HepG2 (cell line): ENCODE data around the gene PARD3. TPM values are rescaled to one million over a fixed set of nuclear protein-coding genes. Genes with fewer than 3 reads are reported as not detected.

ENCODE experiments used
- ATAC-seq: fragments of 200-7000 bp; cut with Tn5 transposase; 3 replicates; pipeline ENCODE4 v1.9.1; 2020; ENCODE audit warnings: mild to moderate bottlenecking, moderate library complexity
- BruUV-seq: library from RNA; stranded (reverse); fragments of 400-500 nt; replicated peaks from 2 replicates; lab custom pipeline; 2021; lab: Mats Ljungman, UMichigan
- CTCF ChIA-PET: fragments of 300-600 bp; formaldehyde crosslinking; extraction: SDS; loops from one replicate; lab custom pipeline; 2021; ENCODE audit warnings: low total read pairs, inconsistent platforms, low intra/inter-chr PET ratio; lab: Yijun Ruan, JAX
- POLR2A ChIA-PET: fragments of 350-600 bp; sonication (Branson Sonifier 250); formaldehyde crosslinking; loops from one replicate; lab custom pipeline; 2020; ENCODE audit warnings: antibody characterized with exemption, inconsistent platforms; lab: Yijun Ruan, JAX
- DNase-seq: peaks from one replicate; pipeline ENCODE4 v3.0.0-alpha.2; 2015; ENCODE audit warnings: low spot score
- FAIRE-seq: peaks from 3 replicates; lab custom pipeline; 2011; peaks lifted over from hg19 to GRCh38; lab: Jason Lieb, UNC
- H2AFZ ChIP-seq: one replicate; pipeline ENCODE4 v1.6.1; 2011; ENCODE audit warnings: low read length, inconsistent platforms
- H3K27ac ChIP-seq: fragments of 300-600 bp; 3 replicates; pipeline ENCODE4 v1.8.0; 2011; ENCODE audit warnings: mixed run types, mild to moderate bottlenecking, mixed read lengths, low read length, inconsistent platforms; ENCODE audit not compliant: insufficient read depth; ENCODE audit errors: extremely low read length
- H3K27me3 ChIP-seq, 2 experiments: fragments of 200-600 bp in 1 of 2; 2 replicates in 1 of 2; 3 replicates in 1 of 2; pipeline versions ENCODE4 v1.6.0 to v1.8.0; 2011; ENCODE audit warnings: low read length in 2 of 2, mild to moderate bottlenecking in 2 of 2, moderate library complexity in 2 of 2, inconsistent platforms in 1 of 2; ENCODE audit not compliant: insufficient read depth in 2 of 2, control insufficient read depth in 1 of 2
- H3K36me3 ChIP-seq, 2 experiments: fragments of 200-600 bp in 1 of 2; replicated peaks in 1 of 2; 2 replicates in 1 of 2; 3 replicates in 1 of 2; pipeline versions ENCODE4 v1.5.1 to v1.8.0; 2011; ENCODE audit warnings: low read length in 2 of 2, inconsistent platforms in 1 of 2; ENCODE audit not compliant: insufficient read depth in 2 of 2, control insufficient read depth in 1 of 2
- H3K4me1 ChIP-seq: 2 replicates; pipeline ENCODE4 v1.5.1; 2012; ENCODE audit warnings: low read length, inconsistent platforms; ENCODE audit not compliant: insufficient read depth
- H3K4me2 ChIP-seq: 2 replicates; pipeline ENCODE4 v1.6.0; 2011; ENCODE audit warnings: low read depth, low read length, inconsistent platforms
- H3K4me3 ChIP-seq, 3 experiments: fragments of 200-600 bp in 1 of 3; sonication (generic), shearing (Covaris generic) in 1 of 3; replicated peaks in 1 of 3; 2 replicates each; pipeline ENCODE4 v1.5.1; 2011 to 2016; ENCODE audit warnings: low read length in 3 of 3, inconsistent platforms in 2 of 3, low read depth in 2 of 3, mild to moderate bottlenecking in 2 of 3, control low read depth in 1 of 3, mixed read lengths in 1 of 3; ENCODE audit not compliant: insufficient read depth in 1 of 3
- H3K79me2 ChIP-seq: one replicate; pipeline ENCODE4 v1.6.1; 2011; ENCODE audit warnings: low read length, inconsistent platforms; ENCODE audit not compliant: insufficient read depth
- H3K9ac ChIP-seq: 2 replicates; pipeline ENCODE4 v1.6.0; 2011; ENCODE audit warnings: mild to moderate bottlenecking, low read depth, low read length, inconsistent platforms; ENCODE audit not compliant: insufficient read depth
- H3K9me3 ChIP-seq: 2 replicates; pipeline ENCODE4 v1.5.1; 2012; ENCODE audit warnings: mild to moderate bottlenecking, low read length
- H4K20me1 ChIP-seq: 2 replicates; pipeline ENCODE4 v1.6.0; 2011; ENCODE audit warnings: inconsistent platforms, mild to moderate bottlenecking, low read length, moderate library complexity; ENCODE audit not compliant: insufficient read depth
- CC2D1A ChIP-seq: sonication (generic); formaldehyde crosslinking; IDR thresholded peaks from 2 replicates; pipeline ENCODE4 v1.8.1; 2023; ENCODE audit warnings: mild to moderate bottlenecking, missing genetic modification reagents
- FOXK2 ChIP-seq: fragments of 450-650 bp; IDR thresholded peaks from 2 replicates; pipeline ENCODE4 v1.6.1; 2016
- FOXM1 ChIP-seq: sonication (generic); formaldehyde crosslinking; IDR thresholded peaks from 2 replicates; pipeline ENCODE4 v1.5.0; 2020; ENCODE audit warnings: missing genetic modification reagents
- GATAD1 ChIP-seq: IDR thresholded peaks from 2 replicates; pipeline ENCODE4 v1.6.1; 2016; ENCODE audit warnings: missing genetic modification reagents, missing compliant biosample characterization
- HNF4A ChIP-seq: sonication (generic); formaldehyde crosslinking; IDR thresholded peaks from 2 replicates; pipeline ENCODE4 v1.4.0; 2020; ENCODE audit warnings: missing genetic modification reagents
- JUND ChIP-seq: sonication (generic); formaldehyde crosslinking; IDR thresholded peaks from 2 replicates; pipeline ENCODE4 v1.8.0; 2022; ENCODE audit warnings: mild to moderate bottlenecking, missing genetic modification reagents
- MTA3 ChIP-seq: sonication (generic); formaldehyde crosslinking; IDR thresholded peaks from 2 replicates; pipeline ENCODE4 v1.4.0; 2020; ENCODE audit warnings: missing genetic modification reagents
- PHB2 ChIP-seq: fragments of 450-650 bp; IDR thresholded peaks from 2 replicates; pipeline ENCODE4 v1.6.1; 2018; ENCODE audit not compliant: partially characterized antibody
- PRPF4 ChIP-seq: fragments of 200-400 bp; formaldehyde crosslinking; IDR thresholded peaks from 2 replicates; pipeline ENCODE4 v1.6.1; 2016; ENCODE audit warnings: low read length, low read depth; ENCODE audit not compliant: poor library complexity, severe bottlenecking
- ZFP91 ChIP-seq: sonication (generic); formaldehyde crosslinking; IDR thresholded peaks from 2 replicates; pipeline ENCODE4 v1.9.0; 2022; ENCODE audit warnings: missing genetic modification reagents, mild to moderate bottlenecking, borderline replicate concordance
- ZNF235 ChIP-seq: sonication (generic); formaldehyde crosslinking; IDR thresholded peaks from 2 replicates; pipeline ENCODE4 v1.8.1; 2023; ENCODE audit warnings: mild to moderate bottlenecking, missing genetic modification reagents, borderline replicate concordance
- ZNF275 ChIP-seq: sonication (generic); formaldehyde crosslinking; IDR thresholded peaks from 2 replicates; pipeline ENCODE4 v1.8.0; 2022; ENCODE audit warnings: missing genetic modification reagents, mild to moderate bottlenecking, inconsistent platforms, borderline replicate concordance
- ZNF367 ChIP-seq: sonication (generic); formaldehyde crosslinking; IDR thresholded peaks from 2 replicates; pipeline ENCODE4 v1.4.0; 2020; ENCODE audit warnings: missing genetic modification reagents, borderline replicate concordance
- WGBS: methylation state at CpG from one replicate; pipeline ENCODE4 v1.1.6; 2017; ENCODE audit warnings: low lambda C conversion rate; 5-methylcytosine and 5-hydroxymethylcytosine counted together
- in situ Hi-C: cut with HindIII; loops from 2 replicates; pipeline ENCODE4 v1.10.0; 2017; ENCODE audit warnings: low pct_unique_long_range_greater_than_20kb; ENCODE audit not compliant: extremely low pct_ligation_motif_present
- intact Hi-C: fragments of 100-400 bp; cut with micrococcal nuclease; formaldehyde crosslinking; loops from one replicate; pipeline ENCODE4 v1.10.0; 2022; ENCODE audit not compliant: unreplicated experiment
- polyA plus RNA-seq, 8 experiments: library from polyadenylated mRNA; depleted of rRNA in 3 of 8; stranded (reverse) in 7 of 8; unstranded in 1 of 8; fragments of >200 nt; fragmentation: Illumina TruSeq in 4 of 8; extraction: Trizol in 4 of 8; gene quantifications; 2 replicates each; pipeline versions ENCODE4 v1.2.1 to v1.2.3, GENCODE V29; 2011 to 2016; ENCODE audit warnings: low read depth in 4 of 8, missing spikeins in 1 of 8, mixed read lengths in 1 of 8; ENCODE audit not compliant: insufficient read depth in 1 of 8
- total RNA-seq, 5 experiments: library from RNA; depleted of rRNA; stranded (reverse); fragments of >200 nt; fragmentation: Illumina TruSeq; extraction: Trizol; gene quantifications; 2 replicates each; pipeline ENCODE4 v1.2.3, GENCODE V29; 2016; ENCODE audit warnings: low read depth in 1 of 5
- TF ChIP-seq, protein P1 (sequence below): sonication (generic); formaldehyde crosslinking; IDR thresholded peaks from 2 replicates; pipeline ENCODE4 v1.5.0; 2020; ENCODE audit warnings: mild to moderate bottlenecking, missing genetic modification reagents

PARD3 gene
- total and polyA plus RNA-seq, 2 of the 13 experiments (the other 11 are each of a cell fraction or from before 2014, with no cell fraction given) = 40.9 to 60.0 TPM

GRCh38 chr10:34476608-34477007 is 338.5 kb downstream of the PARD3 start:
- no peak for ATAC-seq
- no peaks in the 10 kb centered on the region for H3K27me3 ChIP-seq

DNA sequence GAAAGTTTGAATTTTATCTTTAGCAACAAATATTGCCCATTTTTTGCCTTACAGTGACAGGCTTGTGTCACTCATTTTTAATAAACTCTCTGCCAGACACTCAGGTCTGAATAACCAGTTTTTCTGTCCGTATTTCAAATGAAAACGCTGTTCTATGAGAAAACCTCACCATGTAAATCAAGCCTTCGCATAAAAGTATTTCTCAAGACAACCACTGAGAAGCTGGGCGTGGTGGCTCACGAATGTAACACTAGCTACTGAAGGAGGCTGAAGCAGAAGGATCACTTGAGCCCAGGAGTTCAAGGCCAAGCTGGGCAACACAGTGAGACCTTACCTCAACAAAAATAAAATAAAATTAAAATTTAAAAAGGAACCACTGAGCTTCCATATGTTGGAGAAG is 339.3 kb downstream of the PARD3 start:
- no peak for ATAC-seq
- Histone ChIP-seq H3K9me3 (no peaks in the 10 kb centered on the region), H4K20me1 (no peaks in the 10 kb centered on the region; the same call in 1 of the 2 replicates), H3K27me3 (no peaks in the 10 kb centered on the region), H3K4me3 (no peak overlapping the region), H3K4me1 (peaks cover 57% of the 10 kb centered on the region), H3K27ac (no peak overlapping the region), H3K79me2 (no peaks in the 10 kb centered on the region), H2AFZ (no peak overlapping the region), H3K4me2 (no peak overlapping the region), H3K9ac (no peak overlapping the region), H3K36me3 (no peaks in the 10 kb centered on the region)
- no TSS peak for BruUV-seq
- in situ Hi-C loops = no loop called here
- intact Hi-C loops = no loop called here
- no peak for FAIRE-seq
- CTCF ChIA-PET = no interaction called here
- POLR2A ChIA-PET = no interaction called here
- 98% methylated on average over 5 of the region's 5 CpGs for WGBS
- DNase-seq = no peak
- TF ChIP-seq, protein P1, sequence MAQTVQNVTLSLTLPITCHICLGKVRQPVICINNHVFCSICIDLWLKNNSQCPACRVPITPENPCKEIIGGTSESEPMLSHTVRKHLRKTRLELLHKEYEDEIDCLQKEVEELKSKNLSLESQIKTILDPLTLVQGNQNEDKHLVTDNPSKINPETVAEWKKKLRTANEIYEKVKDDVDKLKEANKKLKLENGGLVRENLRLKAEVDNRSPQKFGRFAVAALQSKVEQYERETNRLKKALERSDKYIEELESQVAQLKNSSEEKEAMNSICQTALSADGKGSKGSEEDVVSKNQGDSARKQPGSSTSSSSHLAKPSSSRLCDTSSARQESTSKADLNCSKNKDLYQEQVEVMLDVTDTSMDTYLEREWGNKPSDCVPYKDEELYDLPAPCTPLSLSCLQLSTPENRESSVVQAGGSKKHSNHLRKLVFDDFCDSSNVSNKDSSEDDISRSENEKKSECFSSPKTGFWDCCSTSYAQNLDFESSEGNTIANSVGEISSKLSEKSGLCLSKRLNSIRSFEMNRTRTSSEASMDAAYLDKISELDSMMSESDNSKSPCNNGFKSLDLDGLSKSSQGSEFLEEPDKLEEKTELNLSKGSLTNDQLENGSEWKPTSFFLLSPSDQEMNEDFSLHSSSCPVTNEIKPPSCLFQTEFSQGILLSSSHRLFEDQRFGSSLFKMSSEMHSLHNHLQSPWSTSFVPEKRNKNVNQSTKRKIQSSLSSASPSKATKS (CRISPR knock-in tag) = no peak
- TF ChIP-seq MTA3 (CRISPR knock-in tag) (no peak), GATAD1 (no peak), ZNF275 (CRISPR knock-in tag) (no peak), PHB2 (no peak), ZNF367 (CRISPR knock-in tag) (no peak), ZFP91 (no peak), PRPF4 (no peak), FOXK2 (no peak), JUND (CRISPR knock-in tag) (no peak), ZNF235 (CRISPR knock-in tag) (no peak), FOXM1 (CRISPR knock-in tag) (no peak)

More at GRCh38 chr10:34476608-34477007, 338.5 kb downstream of the PARD3 start:
- in situ Hi-C loops = no loop called here
- CTCF ChIA-PET = no interaction called here
- intact Hi-C loops = no loop called here
- no peaks in the 10 kb centered on the region for H3K9me3 ChIP-seq
- H3K27ac ChIP-seq = no peak overlapping the region
- DNase-seq (no peak), FAIRE-seq (no peak)
- H3K4me3 ChIP-seq = no peak overlapping the region
- WGBS = 80% methylated on average over 3 of the region's 3 CpGs
- no peaks in the 10 kb centered on the region; the same call in 1 of the 2 replicates for H4K20me1 ChIP-seq
- peaks cover 49% of the 10 kb centered on the region for H3K4me1 ChIP-seq
- no TSS peak for BruUV-seq
- H3K36me3 ChIP-seq = no peaks in the 10 kb centered on the region
- TF ChIP-seq CC2D1A (CRISPR knock-in tag) (no peak), HNF4A (peak; percentile 47)
- POLR2A ChIA-PET = no interaction called here
- H3K9ac ChIP-seq = no peak overlapping the region
- no peak overlapping the region for H2AFZ ChIP-seq
- H3K4me2 ChIP-seq = no peak overlapping the region
- H3K79me2 ChIP-seq = no peaks in the 10 kb centered on the region
